Measurements from ENCODE around the gene SYK. TPM values are rescaled to one million over a fixed set of nuclear protein-coding genes. Genes with fewer than 3 reads are reported as not detected.

The SYK gene
- total RNA-seq, 1 experiment from 2014 or later, result 5.9 TPM

GRCh38 chr9:90861826-90862740, 60.5 kb downstream of the SYK start:
- ChIA-PET POLR2A (no interaction called here), CTCF (interaction anchor here (0.5 to 1.1 kb wide), 3 partner anchors 13 to 1262 kb away, joined by 3 read pairs; no protein-coding TSS in a partner anchor)
- H3K27me3 Mint-ChIP-seq (ENCODE audit: insufficient read depth, unreplicated experiment), result no peaks in the 10 kb centered on the region
- no peaks in the 10 kb centered on the region for H3K9me3 Mint-ChIP-seq (ENCODE audit: unreplicated experiment)
- no TSS peak for BruUV-seq (replicated peaks)
- no peak overlapping the region for H3K27ac Mint-ChIP-seq (ENCODE audit: low read depth, unreplicated experiment)
- TF ChIP-seq CTCF (IDR thresholded peaks at IDR 0.05; ENCODE audit: unreplicated experiment), result no peak
- no peak overlapping the region for H3K4me3 Mint-ChIP-seq (ENCODE audit: unreplicated experiment)
- intact Hi-C loops (cut with micrococcal nuclease), result no loop called here
- no peaks in the 10 kb centered on the region for H3K36me3 Mint-ChIP-seq (ENCODE audit: insufficient read depth, unreplicated experiment)
- no peaks in the 10 kb centered on the region for H3K4me1 Mint-ChIP-seq (ENCODE audit: insufficient read depth, unreplicated experiment)
- DNase-seq (ENCODE audit: unreplicated experiment), result no peak

GRCh38 chr9:90864779-90865178, 63.2 kb downstream of the SYK start:
- H3K36me3 Mint-ChIP-seq (ENCODE audit: insufficient read depth, unreplicated experiment), result no peaks in the 10 kb centered on the region
- no peak for TF ChIP-seq CTCF (IDR thresholded peaks at IDR 0.05; ENCODE audit: unreplicated experiment)
- H3K27ac Mint-ChIP-seq (ENCODE audit: low read depth, unreplicated experiment), result no peak overlapping the region
- BruUV-seq (replicated peaks), result no TSS peak
- ChIA-PET POLR2A (no interaction called here), CTCF (interaction anchor here (0.6 kb wide), 1 partner anchor 266 kb away, joined by 7 read pairs; no protein-coding TSS in a partner anchor)
- no peaks in the 10 kb centered on the region for H3K4me1 Mint-ChIP-seq (ENCODE audit: insufficient read depth, unreplicated experiment)
- no peaks in the 10 kb centered on the region for H3K9me3 Mint-ChIP-seq (ENCODE audit: unreplicated experiment)
- H3K27me3 Mint-ChIP-seq (ENCODE audit: insufficient read depth, unreplicated experiment), result no peaks in the 10 kb centered on the region
- H3K4me3 Mint-ChIP-seq (ENCODE audit: unreplicated experiment), result no peak overlapping the region
- intact Hi-C loops (cut with micrococcal nuclease), result no loop called here
- DNase-seq (ENCODE audit: unreplicated experiment), result no peak

- intact Hi-C loops (cut with micrococcal nuclease), result no loop called here
- DNase-seq (ENCODE audit: unreplicated experiment), result no peak
- Mint-ChIP-seq H3K27me3 (ENCODE audit: insufficient read depth, unreplicated experiment) (no peaks in the 10 kb centered on the region), H3K4me1 (ENCODE audit: insufficient read depth, unreplicated experiment) (no peaks in the 10 kb centered on the region), H3K4me3 (ENCODE audit: unreplicated experiment) (no peak overlapping the region), H3K36me3 (ENCODE audit: insufficient read depth, unreplicated experiment) (no peaks in the 10 kb centered on the region), H3K9me3 (ENCODE audit: unreplicated experiment) (no peaks in the 10 kb centered on the region), H3K27ac (ENCODE audit: low read depth, unreplicated experiment) (no peak overlapping the region)
- POLR2A ChIA-PET, result no interaction called here
- TF ChIP-seq CTCF (IDR thresholded peaks at IDR 0.05; ENCODE audit: unreplicated experiment), result no peak
- CTCF ChIA-PET, result interaction anchor here (0.6 to 1.0 kb wide), 2 partner anchors 642 to 724 kb away, joined by 3 to 4 read pairs; no protein-coding TSS in a partner anchor
- BruUV-seq (replicated peaks), result no TSS peak
Measured at GRCh38 chr9:90867101-90867500, 65.5 kb downstream of the SYK start.

GRCh38 chr9:90868555-90868954, 66.9 kb downstream of the SYK start:
- CTCF ChIA-PET, result interaction anchor here (0.6 to 2.1 kb wide), 5 partner anchors 11 to 1951 kb away, joined by 3 to 8 read pairs (median 3); no protein-coding TSS in a partner anchor
- POLR2A ChIA-PET, result no interaction called here
- no peak overlapping the region for H3K4me3 Mint-ChIP-seq (ENCODE audit: unreplicated experiment)
- H3K27me3 Mint-ChIP-seq (ENCODE audit: insufficient read depth, unreplicated experiment), result no peaks in the 10 kb centered on the region
- no peak for TF ChIP-seq CTCF (IDR thresholded peaks at IDR 0.05; ENCODE audit: unreplicated experiment)
- H3K4me1 Mint-ChIP-seq (ENCODE audit: insufficient read depth, unreplicated experiment), result no peaks in the 10 kb centered on the region
- H3K27ac Mint-ChIP-seq (ENCODE audit: low read depth, unreplicated experiment), result no peak overlapping the region
- intact Hi-C loops (cut with micrococcal nuclease), result no loop called here
- no TSS peak for BruUV-seq (replicated peaks)
- no peaks in the 10 kb centered on the region for H3K9me3 Mint-ChIP-seq (ENCODE audit: unreplicated experiment)
- no peaks in the 10 kb centered on the region for H3K36me3 Mint-ChIP-seq (ENCODE audit: insufficient read depth, unreplicated experiment)
- no peak for DNase-seq (ENCODE audit: unreplicated experiment)

Measured in MCF 10A (cell line).